PFSK-1 (cell line): ENCODE results near the gene SLAMF9.

Experiments used
- FOXP2 ChIP-seq: optimal IDR thresholded peaks from 2 replicates; pipeline ENCODE3; 2011; ENCODE audit warnings: borderline replicate concordance, control low read depth, inconsistent platforms; ENCODE audit not compliant: insufficient read depth; ENCODE audit errors: extremely low read length, extremely low read depth
- POLR2AphosphoS5 ChIP-seq: IDR thresholded peaks from 2 replicates; pipeline ENCODE4 v1.6.1; 2012; ENCODE audit warnings: low read depth, mild to moderate bottlenecking, control low read depth, low read length, moderate library complexity
- REST ChIP-seq, 2 experiments: IDR thresholded peaks; 2 replicates each; pipeline versions ENCODE4 v1.6.1 to v1.8.0; 2011 to 2012; ENCODE audit warnings: low read depth in 2 of 2, low read length in 2 of 2, control low read depth in 1 of 2, inconsistent platforms in 1 of 2, mild to moderate bottlenecking in 1 of 2, moderate library complexity in 1 of 2; ENCODE audit not compliant: insufficient read depth in 1 of 2
- SIN3A ChIP-seq: IDR thresholded peaks from 2 replicates; pipeline ENCODE4 v1.6.1; 2012; ENCODE audit warnings: mild to moderate bottlenecking, low read length, moderate library complexity, borderline replicate concordance; ENCODE audit not compliant: insufficient read depth
- TAF1 ChIP-seq: IDR thresholded peaks from 2 replicates; pipeline ENCODE4 v1.6.1; 2012; ENCODE audit warnings: low read length, control low read depth, borderline replicate concordance; ENCODE audit not compliant: insufficient read depth

SLAMF9 gene

GRCh38 chr1:159930216-159930615, 23.8 kb downstream of the SLAMF9 start:
- TF ChIP-seq SIN3A, result no peak
- no peak for TF ChIP-seq TAF1
- TF ChIP-seq REST (IDR thresholded peaks at IDR 0.05; ENCODE audit: insufficient read depth in 1 of 2, low read depth in 2 of 2, low read length in 2 of 2), result no peak
- TF ChIP-seq POLR2AphosphoS5, result no peak
- no peak for TF ChIP-seq FOXP2

GRCh38 chr1:159929155-159930051, 24.6 kb downstream of the SLAMF9 start:
- TF ChIP-seq FOXP2, result no peak
- TF ChIP-seq REST (IDR thresholded peaks at IDR 0.05; ENCODE audit: insufficient read depth in 1 of 2, low read depth in 2 of 2, low read length in 2 of 2), result no peak
- no peak for TF ChIP-seq TAF1
- TF ChIP-seq SIN3A, result no peak
- TF ChIP-seq POLR2AphosphoS5, result no peak

- TF ChIP-seq SIN3A (no peak), REST (IDR thresholded peaks at IDR 0.05; ENCODE audit: insufficient read depth in 1 of 2, low read depth in 2 of 2, low read length in 2 of 2) (no peak), FOXP2 (no peak), POLR2AphosphoS5 (no peak), TAF1 (no peak)
Measured at GRCh38 chr1:159928491-159929050, 25.5 kb downstream of the SLAMF9 start.

GRCh38 chr1:159927849-159928431, 26.1 kb downstream of the SLAMF9 start:
- TF ChIP-seq FOXP2, result no peak
- TF ChIP-seq SIN3A, result no peak
- TF ChIP-seq TAF1, result no peak
- TF ChIP-seq POLR2AphosphoS5, result no peak
- TF ChIP-seq REST (IDR thresholded peaks at IDR 0.05; ENCODE audit: insufficient read depth in 1 of 2, low read depth in 2 of 2, low read length in 2 of 2), result no peak
